Measurements from ENCODE around the gene INSRR.

The INSRR gene

DNA sequence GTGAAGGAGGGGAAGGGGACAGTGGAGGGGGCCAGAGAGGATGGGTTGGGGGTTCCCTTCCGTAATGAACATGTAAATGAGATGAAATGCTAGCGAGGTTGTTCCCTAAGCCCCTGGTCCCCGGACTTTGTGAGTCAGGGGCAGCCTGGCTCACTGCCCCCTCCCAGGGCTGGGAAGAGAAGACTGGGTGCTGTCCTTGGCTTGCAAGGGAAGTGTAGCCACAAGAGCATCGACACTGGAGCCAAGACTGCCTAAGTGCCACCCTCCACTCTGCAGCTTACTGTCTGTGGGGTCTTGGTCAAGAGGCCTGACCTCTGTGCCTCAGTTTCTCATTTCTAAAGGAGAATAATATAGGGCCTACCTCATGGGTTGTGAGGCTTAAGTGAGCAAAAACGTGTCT lies 35.1 kb upstream of the INSRR start:
- no peak for DNase-seq (ENCODE audit: low read depth)

DNA sequence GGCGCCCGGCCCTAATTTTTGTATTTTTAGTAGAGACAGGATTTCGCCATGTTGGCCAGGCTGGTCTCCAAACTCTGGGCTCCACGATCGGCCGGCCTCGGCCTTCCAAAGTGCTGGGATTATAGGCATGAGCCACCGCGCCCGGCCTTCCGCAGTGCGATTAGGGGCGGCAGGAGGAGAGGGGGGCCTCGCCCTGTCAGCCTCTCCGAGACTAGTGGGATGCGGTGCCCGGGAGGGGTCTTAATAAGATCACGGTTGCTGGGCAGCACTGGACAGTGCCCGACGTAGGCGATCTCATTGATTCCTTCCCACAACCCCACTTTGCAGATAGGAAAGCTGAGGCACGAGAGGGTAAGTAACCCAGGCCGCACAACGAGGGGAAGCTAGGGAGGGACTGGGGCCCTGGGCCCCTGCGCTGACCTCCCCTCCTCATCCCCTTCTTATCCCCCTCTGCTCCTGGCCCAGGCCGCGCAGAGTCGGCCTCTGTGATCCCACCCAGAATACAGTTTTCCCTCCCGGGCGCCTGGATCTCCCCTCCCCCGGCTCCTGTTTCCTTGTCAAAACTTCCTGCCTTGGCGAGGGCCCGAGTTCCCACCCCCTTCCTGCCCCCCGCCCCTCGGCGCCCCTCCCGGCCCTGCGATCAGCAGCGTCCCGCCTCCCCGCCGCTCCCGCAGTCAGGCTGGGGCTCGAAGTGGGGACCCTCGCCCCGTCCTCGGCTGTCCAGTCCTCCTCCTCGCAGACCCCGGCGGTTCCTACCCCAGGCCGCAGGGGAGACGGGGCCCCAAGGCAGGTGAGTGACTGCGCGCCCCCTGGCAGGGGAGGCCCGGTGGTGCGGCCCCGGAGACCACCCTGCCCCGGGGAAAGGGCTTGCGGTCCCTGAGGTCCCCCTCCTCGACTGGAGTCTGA lies 34.4 kb upstream of the INSRR start, which contains the start of gene PEAR1:
Gene PEAR1, plus strand, starts transcription at position 671 of the 906 bp plus-strand sequence. CDS start 10,209 bp downstream, outside the sequence.
- no peak for DNase-seq (ENCODE audit: low read depth)

DNA sequence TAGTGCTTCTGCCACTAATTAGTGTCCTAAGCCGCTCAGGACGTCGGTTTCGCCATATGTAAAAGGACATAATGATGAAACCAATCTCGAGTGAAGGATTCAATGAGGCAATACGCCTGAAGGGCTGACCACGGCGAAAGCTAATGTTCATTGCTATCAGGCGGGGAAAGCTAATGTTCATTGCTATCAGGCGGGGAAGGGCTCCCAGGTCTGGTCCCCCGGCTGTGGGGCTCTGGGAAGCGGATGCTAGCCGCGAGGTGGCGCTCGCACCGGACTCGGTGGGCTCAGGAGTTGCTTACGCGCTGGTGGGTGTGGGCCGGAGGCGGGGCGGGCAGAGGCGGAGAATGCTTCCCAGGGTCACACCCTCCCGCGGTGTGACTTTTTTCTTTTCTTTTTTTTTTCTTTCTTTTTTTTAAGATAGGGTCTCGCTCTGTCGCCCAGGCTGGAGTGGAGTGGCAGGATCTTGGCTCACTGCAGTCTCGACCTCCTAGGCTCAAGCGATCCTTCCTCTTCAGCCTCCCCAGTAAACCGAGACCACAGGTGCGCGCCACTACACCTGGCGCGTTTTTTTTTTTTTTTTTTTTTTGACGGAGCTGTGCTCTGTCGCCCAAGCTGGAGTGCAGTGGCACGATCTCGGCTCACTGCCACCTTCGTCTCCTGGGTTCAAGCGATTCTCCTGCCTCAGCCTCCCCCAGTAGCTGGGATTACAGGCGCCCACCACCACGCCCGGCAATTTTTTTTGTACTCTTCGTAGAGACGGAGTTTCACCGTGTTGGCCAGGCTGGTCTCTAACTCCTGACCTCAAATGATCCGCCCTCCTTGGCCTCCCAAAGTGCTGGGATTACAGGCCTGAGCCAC lies 33.5 kb upstream of the INSRR start:
- peak; percentile 81 for DNase-seq (ENCODE audit: low read depth)

DNA sequence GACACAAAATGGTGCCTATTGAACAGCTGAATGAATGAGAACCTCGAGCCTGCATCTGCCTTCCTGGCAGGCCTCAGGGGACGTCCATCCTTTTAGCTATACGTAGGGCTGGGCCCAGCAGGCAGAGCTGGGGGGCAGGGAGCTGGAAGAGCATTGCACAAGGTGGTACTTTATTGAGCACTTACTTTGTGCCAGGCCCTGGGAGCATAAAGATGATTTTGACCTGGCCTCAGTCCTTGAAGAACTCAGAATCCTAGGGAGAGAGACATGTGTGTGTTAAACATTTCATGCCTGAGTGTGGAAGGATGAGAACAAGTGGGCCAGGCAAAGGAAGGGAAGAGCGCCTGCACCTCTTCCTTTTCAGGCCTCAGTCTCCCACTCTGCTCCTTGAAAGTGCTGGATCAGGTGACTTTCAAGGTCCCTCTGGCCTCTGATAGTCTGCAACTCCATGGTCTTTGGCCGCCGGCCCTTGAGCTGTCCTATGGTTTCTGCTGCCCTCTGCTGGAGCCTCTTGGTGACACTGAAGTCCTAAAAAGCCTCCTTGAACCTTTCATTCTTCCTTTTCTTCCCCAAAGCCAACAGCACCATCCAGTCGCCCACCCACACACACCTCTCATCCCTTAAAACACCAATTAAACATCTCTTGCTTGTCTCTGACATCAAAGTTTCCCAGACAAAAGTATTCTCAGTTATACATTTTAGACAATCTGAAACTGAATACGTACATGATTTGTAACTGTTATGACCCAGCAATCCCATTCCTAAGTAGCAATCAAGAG lies 31.1 kb upstream of the INSRR start:
- peak; percentile 36 for DNase-seq (ENCODE audit: low read depth)

DNA sequence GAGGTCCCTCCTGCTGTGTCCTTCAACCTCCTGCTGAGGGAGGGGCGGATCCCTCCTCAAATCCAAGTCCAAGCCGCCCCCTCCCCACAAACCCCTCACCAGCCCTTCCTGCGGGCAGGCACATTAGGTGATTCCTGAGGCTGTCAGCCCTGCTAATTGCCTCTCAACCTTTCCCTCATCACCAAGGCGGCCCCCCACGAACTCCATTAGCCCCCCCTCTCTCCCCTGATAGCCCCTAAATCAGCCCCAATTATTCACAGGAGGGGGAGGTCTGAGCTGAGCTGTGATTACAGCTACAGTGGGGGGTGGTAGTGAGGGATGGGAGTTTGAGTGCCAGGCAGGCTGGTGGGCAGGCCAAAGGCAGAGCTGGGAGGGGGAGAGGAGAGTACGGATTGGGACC lies 28.8 kb upstream of the INSRR start:
- no peak for DNase-seq (ENCODE audit: low read depth)

DNA sequence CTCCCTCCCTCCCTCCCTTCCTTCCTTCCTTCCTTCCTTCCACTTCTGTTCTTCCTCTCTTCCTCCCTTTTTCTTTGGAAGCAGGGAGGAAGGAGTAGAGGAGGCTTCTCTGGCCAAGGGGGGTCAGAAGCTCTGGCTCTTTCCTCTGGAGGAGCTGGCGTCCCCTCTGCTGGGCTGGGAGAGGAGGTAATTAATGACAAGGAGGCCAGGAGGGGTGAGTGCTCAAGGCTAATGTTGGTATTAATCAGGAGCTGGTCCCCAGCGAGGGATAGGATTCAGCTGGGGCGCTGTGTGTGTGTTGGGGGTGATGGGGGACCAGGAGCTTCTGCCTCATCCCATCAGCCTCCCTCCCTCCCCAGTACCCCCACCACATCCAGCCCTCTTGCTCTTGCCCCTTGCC lies 28.4 kb upstream of the INSRR start:
- DNase-seq (ENCODE audit: low read depth), result no peak

DNA sequence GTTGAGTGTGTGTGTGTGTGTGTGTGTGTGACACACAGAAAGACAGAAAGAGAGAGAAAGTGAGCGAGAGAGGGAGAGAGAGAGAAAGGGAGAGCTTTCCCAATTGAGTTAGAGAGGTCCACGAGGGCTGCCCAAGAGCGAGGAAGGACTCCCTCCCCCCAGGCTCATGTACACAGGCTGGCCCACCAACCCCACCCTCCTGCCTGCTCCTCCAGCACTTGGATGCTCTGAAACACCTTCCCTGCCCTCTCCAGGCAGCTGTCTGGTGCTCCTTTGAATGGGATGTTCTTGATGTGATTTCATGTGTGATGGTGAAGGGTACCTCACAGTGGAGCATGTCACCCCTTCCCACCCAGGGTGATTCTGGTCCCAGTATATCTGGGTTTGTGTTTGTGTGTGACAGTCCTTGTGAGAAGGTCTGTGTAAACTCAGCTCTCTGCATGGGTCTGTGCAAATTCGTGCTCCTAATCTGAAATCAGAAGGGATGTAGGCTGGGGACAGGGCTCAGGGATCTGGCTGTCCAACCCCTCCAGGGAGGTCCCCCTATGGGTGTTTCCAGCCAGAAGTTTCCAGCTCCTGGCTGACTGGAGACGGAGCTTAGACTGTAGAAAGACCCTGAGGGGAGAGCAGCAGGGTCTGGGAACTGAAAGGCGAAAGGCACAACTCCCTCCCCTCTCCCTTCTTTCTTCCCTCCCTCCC lies 27.8 kb upstream of the INSRR start:
- DNase-seq (ENCODE audit: low read depth), result no peak

DNA sequence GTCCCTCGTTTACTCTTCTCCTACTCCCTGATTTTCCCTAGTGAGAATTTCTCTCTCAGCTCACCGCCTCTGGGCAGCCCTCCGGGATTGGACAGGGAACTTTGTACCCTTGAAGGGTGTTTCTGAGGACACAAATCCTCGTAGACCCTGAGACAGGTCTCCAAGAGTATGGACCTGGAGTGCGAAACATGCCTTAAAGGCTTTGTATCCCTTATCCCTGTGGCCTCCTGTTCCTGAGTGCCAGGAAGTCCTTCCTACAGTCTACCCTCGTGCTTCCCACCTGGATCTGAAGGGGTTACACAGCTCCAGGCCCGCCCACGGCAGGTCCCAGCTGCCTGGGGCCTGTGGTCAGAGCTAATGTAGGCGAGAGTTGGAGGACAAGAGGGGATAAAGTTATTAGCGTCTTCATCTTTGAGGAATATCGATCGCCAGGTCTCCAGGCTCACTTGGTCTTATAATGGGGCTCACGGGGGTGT lies 27.0 kb upstream of the INSRR start:
- no peak for DNase-seq (ENCODE audit: low read depth)

DNA sequence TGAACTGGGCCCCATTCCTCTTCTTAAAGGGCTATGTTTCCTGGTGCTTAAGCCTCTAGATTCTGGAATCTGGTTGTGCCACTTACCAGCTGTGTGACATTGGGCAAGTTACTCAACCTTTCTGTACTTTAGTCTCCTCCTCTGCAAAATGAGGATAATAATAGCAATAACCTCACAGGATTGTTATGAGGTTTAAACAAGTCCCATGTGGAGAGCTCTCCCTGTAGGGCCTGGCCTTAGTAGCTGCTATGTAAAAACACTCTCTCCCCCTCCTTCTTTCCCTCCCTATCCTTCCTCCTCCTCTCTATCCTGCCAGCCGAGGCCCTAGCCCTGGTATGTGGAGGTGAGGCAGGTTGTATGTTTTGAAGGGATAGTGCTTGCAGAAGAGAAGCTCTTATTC lies 26.4 kb upstream of the INSRR start:
- no peak for DNase-seq (ENCODE audit: low read depth)

DNA sequence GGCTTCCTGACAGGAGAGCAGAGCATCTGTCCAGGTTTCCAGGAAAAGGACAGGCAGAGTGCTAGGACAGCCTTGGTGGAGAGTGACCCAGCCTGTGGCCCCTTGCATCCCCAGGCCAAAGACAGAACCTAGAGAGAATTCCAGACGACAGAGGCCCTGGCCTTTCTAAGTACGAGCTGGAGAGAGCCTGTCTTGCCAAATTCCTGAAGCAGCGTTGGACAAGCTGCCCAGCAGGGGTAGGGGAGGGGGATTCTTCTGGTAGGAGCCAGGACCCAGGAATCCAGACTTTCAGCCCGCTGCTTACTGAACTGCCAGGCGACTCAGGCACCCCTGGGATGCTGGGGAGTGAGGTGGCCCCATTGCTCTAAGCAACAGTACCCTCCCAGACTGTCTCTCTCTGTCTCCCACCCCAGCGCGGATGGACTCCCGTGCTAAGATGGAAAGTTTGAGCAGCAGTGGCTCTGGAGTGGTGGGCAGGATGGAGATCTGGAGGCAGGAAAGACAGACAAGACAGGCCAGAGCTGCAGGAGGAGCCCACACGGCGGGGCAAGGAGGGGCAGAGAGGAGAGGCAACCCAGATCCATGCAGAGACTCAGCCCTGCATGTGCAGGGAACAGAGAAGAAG lies 25.8 kb upstream of the INSRR start:
- DNase-seq (ENCODE audit: low read depth), result no peak

DNA sequence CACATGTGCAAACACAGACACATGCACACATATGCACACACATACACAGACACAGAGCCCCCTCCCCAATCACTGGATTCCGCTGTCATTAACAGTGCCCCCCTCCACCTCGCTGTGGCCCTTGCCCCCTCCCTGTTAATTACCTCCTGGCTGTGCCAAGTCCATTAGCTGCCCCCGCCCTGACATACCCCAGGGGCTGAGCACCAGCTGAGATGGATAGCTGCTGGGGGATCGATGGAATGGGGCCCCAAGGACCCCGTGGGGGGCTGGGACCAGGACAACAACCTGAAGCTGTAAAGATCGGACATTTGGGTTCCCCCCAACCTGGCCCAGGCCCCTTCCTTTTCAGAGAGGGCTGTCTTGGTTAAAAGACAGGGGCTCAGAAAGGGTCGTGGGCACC lies 25.0 kb upstream of the INSRR start:
- no peak for DNase-seq (ENCODE audit: low read depth)

DNA sequence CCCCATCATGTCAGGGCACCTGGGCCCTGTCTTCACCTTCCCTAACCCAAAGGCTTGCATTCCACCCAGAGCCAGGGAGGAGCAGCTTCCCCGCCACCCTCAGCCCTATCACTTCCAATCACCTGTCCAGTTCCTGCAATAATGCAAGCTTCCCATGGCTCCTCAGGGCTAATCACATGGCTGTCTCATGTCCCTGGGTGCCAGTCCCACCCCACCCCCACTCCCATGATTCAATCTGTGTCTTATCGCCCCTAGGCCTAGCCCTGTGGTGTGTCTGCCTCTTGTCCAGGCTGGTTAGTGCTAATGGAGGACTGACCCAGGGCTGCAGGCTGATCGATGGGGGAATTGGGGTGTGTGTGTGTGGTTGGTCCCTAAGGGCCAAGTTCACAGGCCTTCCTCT lies 23.6 kb upstream of the INSRR start:
- no peak for DNase-seq (ENCODE audit: low read depth)

DNA sequence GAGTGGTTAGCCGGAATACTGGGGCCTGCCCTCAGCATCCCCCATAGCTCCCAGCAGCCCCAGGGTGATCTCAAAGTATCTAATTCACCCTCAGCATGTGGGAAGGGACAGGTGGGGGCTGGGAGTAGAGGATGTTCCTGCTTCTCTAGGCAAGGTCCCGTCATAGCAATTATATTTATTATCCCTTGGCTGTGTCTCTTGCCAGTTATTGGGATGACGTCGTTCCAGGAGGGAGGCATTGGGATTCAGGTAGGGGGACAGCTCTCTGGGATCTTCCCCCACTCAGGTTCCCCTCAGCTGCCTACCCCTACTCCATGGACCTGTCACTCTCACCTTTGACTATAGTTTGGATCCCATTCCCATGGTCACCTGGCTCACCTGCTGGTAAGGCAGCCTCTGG lies 22.7 kb upstream of the INSRR start:
- DNase-seq (ENCODE audit: low read depth), result no peak

DNA sequence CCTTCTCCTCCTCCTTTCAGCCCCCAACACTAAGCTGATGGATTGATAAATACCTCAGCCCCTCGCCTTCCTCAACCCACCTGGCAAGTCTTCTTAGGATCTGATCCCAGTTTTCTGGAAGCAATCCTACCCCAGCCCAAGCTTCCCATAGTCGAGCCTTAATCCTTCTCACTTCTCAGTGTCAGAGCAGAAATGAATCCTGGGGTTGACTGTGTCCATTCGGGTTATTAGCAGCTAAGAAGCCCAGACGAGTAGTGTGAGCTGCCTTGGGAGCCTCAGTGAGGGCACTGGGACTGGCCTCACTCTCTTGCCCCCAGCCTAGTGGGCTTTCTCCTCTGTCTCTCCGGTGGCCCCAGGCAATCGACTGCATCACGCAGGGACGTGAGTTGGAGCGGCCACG lies 22.2 kb upstream of the INSRR start:
- DNase-seq (ENCODE audit: low read depth), result no peak

DNA sequence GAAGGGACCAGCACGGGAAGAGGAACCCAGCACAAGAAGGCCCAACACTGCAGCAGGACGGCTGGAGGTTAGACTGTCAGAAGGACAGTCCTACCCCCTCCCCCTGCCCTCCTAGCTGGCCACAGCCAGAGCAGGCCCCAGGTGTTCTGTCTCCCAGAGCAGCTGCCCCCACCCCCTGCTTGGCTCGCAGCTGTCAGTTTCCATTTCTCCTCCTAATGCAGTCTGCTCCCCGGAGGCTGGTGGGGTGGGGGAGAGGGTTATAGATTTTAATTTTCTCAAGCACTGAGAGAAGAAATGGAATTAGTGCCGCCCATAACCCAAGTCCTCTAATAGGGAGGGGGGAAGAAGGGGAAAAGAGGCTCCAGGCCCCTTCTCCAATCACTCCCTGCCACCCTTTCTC lies 21.6 kb upstream of the INSRR start:
- DNase-seq (ENCODE audit: low read depth), result no peak

DNA sequence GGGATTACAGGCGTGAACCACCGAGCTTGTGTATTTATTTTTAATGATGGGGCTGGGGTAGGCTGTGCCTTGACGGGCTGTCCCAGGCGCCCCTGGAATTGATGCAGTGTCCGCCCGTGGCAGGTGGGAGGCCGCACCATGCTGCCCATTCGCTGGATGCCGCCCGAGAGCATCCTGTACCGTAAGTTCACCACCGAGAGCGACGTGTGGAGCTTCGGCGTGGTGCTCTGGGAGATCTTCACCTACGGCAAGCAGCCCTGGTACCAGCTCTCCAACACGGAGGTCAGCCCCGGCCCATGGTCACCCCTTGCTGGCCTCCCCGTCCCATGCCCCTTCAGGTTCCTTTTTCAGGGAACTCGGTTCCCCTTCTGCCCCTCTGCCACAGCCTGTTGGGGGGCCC lies 21.0 kb upstream of the INSRR start:
- no peak for DNase-seq (ENCODE audit: low read depth)

DNA sequence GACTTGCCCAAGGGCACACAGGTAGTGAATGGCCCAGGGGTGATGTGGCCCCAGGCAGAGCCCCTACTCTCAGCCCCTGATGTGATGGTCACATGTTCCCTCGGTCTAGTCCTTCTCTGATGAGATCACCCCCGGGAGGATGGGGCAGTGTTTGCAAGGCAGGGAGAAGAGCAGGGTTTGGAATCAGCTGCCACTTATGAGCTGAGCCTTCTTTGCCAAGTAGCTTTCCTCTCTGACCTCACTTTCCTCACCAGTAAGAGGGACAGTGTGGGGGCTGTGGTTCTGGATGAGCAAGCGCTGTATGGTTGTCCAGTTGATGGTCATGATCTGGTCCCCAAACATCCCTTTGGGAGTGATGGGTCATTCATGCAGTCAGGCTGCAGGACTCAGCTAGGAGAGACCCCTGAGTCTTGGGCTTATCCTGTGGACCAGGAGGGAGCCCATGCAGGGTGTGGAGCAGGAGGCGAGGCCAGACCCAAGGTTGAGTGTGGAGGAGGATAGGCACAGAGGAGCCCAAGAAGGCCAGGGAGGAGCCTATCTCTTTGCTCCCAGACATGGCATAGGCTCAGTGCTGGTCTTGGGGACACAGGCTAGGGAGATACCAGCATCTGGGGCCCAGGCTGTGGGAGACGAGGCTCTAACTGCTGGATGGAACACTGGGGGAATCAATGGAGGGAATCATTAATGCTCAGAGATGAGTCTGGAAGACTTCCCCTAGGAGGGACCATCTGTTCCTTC lies 18.7 kb upstream of the INSRR start:
- no peak for DNase-seq (ENCODE audit: low read depth)

DNA sequence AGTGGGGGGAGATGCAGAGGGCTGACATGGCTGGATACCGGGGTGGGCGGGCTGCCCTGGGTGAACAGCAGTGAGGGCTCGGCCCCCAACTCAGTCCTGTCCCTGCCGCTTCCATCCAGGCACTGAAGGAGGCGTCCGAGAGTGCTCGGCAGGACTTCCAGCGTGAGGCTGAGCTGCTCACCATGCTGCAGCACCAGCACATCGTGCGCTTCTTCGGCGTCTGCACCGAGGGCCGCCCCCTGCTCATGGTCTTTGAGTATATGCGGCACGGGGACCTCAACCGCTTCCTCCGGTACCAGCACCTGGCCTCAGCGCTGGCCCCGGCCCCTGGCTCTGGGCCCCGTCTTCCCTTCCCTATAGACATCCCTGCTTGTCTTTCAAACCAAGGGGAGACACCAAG lies 17.4 kb upstream of the INSRR start:
- no peak for DNase-seq (ENCODE audit: low read depth)

DNA sequence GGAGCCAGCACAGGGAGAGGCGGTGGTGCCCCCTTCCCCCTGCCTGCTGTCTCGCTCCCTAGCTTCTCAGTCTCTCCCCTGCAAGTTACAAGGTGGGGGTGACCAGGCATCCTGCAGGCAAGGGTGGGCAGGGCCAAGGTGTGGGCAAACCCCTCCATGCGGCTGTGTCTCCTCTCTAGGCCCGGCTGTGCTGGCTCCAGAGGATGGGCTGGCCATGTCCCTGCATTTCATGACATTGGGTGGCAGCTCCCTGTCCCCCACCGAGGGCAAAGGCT lies 16.4 kb upstream of the INSRR start:
- no peak for DNase-seq (ENCODE audit: low read depth)

DNA sequence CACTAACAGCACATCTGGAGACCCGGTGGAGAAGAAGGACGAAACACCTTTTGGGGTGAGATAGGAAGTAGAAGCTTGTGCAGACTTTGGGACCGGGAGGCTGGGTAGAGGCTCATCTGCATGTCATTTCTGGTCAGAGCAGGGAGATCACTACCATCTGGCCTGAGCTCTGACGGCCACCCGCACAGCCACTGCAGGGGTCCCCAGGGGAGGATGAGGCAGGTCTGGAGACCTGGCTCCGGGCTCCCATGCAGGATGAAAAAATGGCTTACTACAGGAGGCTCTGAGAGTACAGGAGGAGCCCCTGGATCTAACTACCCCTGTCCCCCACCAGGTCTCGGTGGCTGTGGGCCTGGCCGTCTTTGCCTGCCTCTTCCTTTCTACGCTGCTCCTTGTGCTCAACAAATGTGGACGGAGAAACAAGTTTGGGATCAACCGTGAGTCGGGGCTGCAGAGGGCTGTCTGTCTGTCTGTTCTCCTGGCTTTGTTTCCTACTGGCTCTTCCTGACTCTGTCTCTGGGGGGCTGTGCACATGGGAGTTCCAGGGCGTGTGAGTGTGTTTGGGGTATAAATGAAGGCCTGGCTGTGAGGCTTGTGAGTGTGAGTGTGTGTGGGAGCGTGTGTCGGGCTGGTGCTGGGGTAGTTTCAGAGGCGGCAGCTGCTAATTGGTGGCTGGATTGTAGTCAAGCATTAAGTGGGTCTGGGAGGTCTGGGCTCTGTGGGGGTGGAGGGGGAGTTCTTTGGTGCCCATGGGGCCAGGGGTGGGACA lies 15.8 kb upstream of the INSRR start:
- DNase-seq (ENCODE audit: low read depth), result no peak

All from stimulated activated CD8-positive, alpha-beta memory T cell treated with anti-CD3 and anti-CD28 coated beads, Interleukin-4, amount 100 ng/mL, for 24 hours (primary cell).